PC-9 (cell line): ENCODE results near the gene MVD.

Experiments used
- EZH2 ChIP-seq: fragments of 200-600 bp; sonication (generic); IDR thresholded peaks from 2 replicates; pipeline ENCODE4 v1.8.0; 2017; ENCODE audit warnings: antibody characterized with exemption, low read depth
- TF ChIP-seq, protein P1 (sequence below): fragments of 200-600 bp; sonication (generic); conservative IDR thresholded peaks from 2 replicates; pipeline ENCODE4 v1.6.1; 2017; ENCODE audit warnings: mixed run types, antibody characterized with exemption, mild to moderate bottlenecking, moderate library complexity

DNA sequence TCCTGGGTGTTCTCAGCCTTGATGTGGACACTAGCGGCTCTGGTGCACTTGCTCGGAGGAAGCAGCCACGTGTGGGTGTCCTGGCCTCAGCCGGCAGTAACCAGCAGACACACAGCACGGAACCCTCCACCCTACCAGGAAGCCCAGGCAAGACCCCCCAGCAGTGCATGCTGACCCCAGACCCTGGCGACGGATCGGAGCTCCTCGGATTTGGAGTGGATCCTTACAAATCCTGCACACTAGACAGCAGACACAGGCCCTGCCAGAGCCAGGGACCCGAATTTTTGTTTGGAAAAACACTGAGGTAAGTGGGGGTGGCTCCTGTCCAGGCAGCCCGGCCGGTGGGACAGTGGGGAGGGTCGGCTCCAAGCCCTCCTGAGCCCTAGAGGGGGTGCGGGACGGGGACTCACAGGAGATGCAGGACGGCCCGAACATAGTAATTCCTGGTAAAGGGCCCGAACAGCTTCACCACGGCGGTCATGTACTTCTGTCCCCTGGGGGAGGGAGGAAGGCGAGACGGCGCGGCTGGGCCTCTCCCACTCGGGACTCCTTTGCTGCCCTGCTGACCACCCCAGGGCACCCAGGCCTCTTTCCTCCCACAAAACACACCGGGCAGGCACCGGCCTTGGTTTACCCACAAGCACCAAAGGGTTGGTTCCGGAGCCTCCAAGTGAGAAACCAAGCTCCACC, 16.4 kb downstream of the MVD start:
- TF ChIP-seq, protein P1, sequence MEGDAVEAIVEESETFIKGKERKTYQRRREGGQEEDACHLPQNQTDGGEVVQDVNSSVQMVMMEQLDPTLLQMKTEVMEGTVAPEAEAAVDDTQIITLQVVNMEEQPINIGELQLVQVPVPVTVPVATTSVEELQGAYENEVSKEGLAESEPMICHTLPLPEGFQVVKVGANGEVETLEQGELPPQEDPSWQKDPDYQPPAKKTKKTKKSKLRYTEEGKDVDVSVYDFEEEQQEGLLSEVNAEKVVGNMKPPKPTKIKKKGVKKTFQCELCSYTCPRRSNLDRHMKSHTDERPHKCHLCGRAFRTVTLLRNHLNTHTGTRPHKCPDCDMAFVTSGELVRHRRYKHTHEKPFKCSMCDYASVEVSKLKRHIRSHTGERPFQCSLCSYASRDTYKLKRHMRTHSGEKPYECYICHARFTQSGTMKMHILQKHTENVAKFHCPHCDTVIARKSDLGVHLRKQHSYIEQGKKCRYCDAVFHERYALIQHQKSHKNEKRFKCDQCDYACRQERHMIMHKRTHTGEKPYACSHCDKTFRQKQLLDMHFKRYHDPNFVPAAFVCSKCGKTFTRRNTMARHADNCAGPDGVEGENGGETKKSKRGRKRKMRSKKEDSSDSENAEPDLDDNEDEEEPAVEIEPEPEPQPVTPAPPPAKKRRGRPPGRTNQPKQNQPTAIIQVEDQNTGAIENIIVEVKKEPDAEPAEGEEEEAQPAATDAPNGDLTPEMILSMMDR, result no peak
- no peak for TF ChIP-seq EZH2
